K562 (cell line): ENCODE measurements around the gene MAGT1. TPM values are rescaled to one million over a fixed set of nuclear protein-coding genes. Genes with fewer than 3 reads are reported as not detected.

Experiments
- ATAC-seq: fragments of 200-7000 bp; cut with Tn5 transposase; 3 replicates; pipeline ENCODE4 v1.9.1; 2020; ENCODE audit warnings: moderate library complexity
- BruUV-seq: library from RNA; stranded (reverse); fragments of 400-500 nt; replicated peaks from 2 replicates; lab custom pipeline; 2021; lab: Mats Ljungman, UMichigan
- CTCF ChIA-PET: fragments of 300-600 bp; formaldehyde crosslinking; extraction: SDS; loops from one replicate; lab custom pipeline; 2021; ENCODE audit warnings: low intra/inter-chr PET ratio; lab: Yijun Ruan, JAX
- POLR2A ChIA-PET: fragments of 300-600, 350-650 bp; sonication (Branson Sonifier 250); formaldehyde crosslinking; extraction: SDS; loops from one replicate; lab custom pipeline; 2021; ENCODE audit warnings: antibody characterized with exemption, inconsistent platforms; lab: Yijun Ruan, JAX
- DNase-seq, 4 experiments: peaks; one replicate each; pipeline versions ENCODE4 v3.0.0 to v3.0.0-alpha.2; 2011 to 2018; ENCODE audit warnings: low spot score in 3 of 4, mixed read lengths in 3 of 4; ENCODE audit errors: extremely low read depth in 1 of 4
- FAIRE-seq: peaks from 2 replicates; lab custom pipeline; 2011; peaks lifted over from hg19 to GRCh38; lab: Jason Lieb, UNC
- H2AFZ ChIP-seq: 2 replicates; pipeline ENCODE4 v1.6.0; 2011; ENCODE audit warnings: low read depth, low read length, control low read depth, inconsistent platforms
- H3K27ac ChIP-seq: fragments of 200-600 bp; 3 replicates; pipeline ENCODE4 v1.8.0; 2011; ENCODE audit warnings: low read depth, mild to moderate bottlenecking, control low read depth, inconsistent platforms, low read length, moderate library complexity, mixed read lengths; ENCODE audit errors: extremely low read depth
- H3K27me3 ChIP-seq, 2 experiments: fragments of 300-600 bp in 1 of 2; 2 replicates in 1 of 2; 3 replicates in 1 of 2; pipeline versions ENCODE4 v1.6.0 to v1.8.0; 2011; ENCODE audit warnings: inconsistent platforms in 2 of 2, low read length in 2 of 2, mild to moderate bottlenecking in 1 of 2, mixed read lengths in 1 of 2, moderate library complexity in 1 of 2; ENCODE audit not compliant: control insufficient read depth in 2 of 2, insufficient read depth in 2 of 2
- H3K36me3 ChIP-seq: fragments of 300-600 bp; 3 replicates; pipeline ENCODE4 v1.8.0; 2011; ENCODE audit warnings: mild to moderate bottlenecking, low read length, inconsistent platforms; ENCODE audit not compliant: control insufficient read depth, insufficient read depth
- H3K4me1 ChIP-seq, 2 experiments: fragments of 200-600 bp in 1 of 2; replicated peaks in 1 of 2; 2 replicates in 1 of 2; 3 replicates in 1 of 2; pipeline versions ENCODE4 v1.5.1 to v1.8.0; 2011; ENCODE audit warnings: inconsistent platforms in 2 of 2, low read length in 2 of 2, mild to moderate bottlenecking in 1 of 2, mixed read lengths in 1 of 2, moderate library complexity in 1 of 2; ENCODE audit not compliant: control insufficient read depth in 2 of 2, insufficient read depth in 2 of 2
- H3K4me2 ChIP-seq: 2 replicates; pipeline ENCODE4 v1.6.1; 2011; ENCODE audit warnings: low read length, control low read depth, inconsistent platforms, mixed read lengths; ENCODE audit not compliant: insufficient read depth
- H3K4me3 ChIP-seq: fragments of 200-600 bp; sonication (generic), shearing (Covaris generic); 2 replicates; pipeline ENCODE4 v1.5.1; 2016; ENCODE audit warnings: control low read depth, inconsistent platforms
- H3K79me2 ChIP-seq: fragments of 200-600 bp; 3 replicates; pipeline ENCODE4 v1.8.0; 2011; ENCODE audit warnings: low read length, inconsistent platforms; ENCODE audit not compliant: control insufficient read depth, insufficient read depth
- H3K9ac ChIP-seq, 2 experiments: 2 replicates each; pipeline versions ENCODE4 v1.6.0 to v1.6.1; 2011; ENCODE audit warnings: low read depth in 2 of 2, low read length in 2 of 2, control low read depth in 1 of 2, inconsistent platforms in 1 of 2, mild to moderate bottlenecking in 1 of 2, mixed read lengths in 1 of 2; ENCODE audit not compliant: insufficient read depth in 1 of 2
- H3K9me1 ChIP-seq: one replicate; pipeline ENCODE4 v1.6.0; 2011; ENCODE audit warnings: inconsistent platforms, mild to moderate bottlenecking, low read length, moderate library complexity; ENCODE audit not compliant: control insufficient read depth, insufficient read depth
- H3K9me3 ChIP-seq: replicated peaks from 2 replicates; pipeline ENCODE4 v1.5.1; 2011; ENCODE audit warnings: low read depth, low read length, inconsistent platforms; ENCODE audit not compliant: control insufficient read depth, insufficient read depth
- H4K20me1 ChIP-seq: replicated peaks from 2 replicates; pipeline ENCODE4 v1.6.1; 2011; ENCODE audit warnings: low read length, inconsistent platforms, mixed read lengths; ENCODE audit not compliant: control insufficient read depth, insufficient read depth
- CAMTA2 ChIP-seq: fragments of 250-450 bp; sonication (Bioruptor Pico); conservative IDR thresholded peaks from 2 replicates; pipeline ENCODE4 v1.5.1; 2022
- CBX5 ChIP-seq: IDR thresholded peaks from 2 replicates; pipeline ENCODE4 v1.6.1; 2014; ENCODE audit warnings: low read depth, borderline replicate concordance
- CREM ChIP-seq: IDR thresholded peaks from 2 replicates; pipeline ENCODE4 v1.6.1; 2014; ENCODE audit warnings: antibody characterized with exemption, low read depth
- CTCF ChIP-seq, 3 experiments: IDR thresholded peaks in 2 of 3; conservative IDR thresholded peaks in 1 of 3; 2 replicates each; pipeline ENCODE4 v1.5.1; 2011 to 2012; ENCODE audit warnings: low read length in 3 of 3, mild to moderate bottlenecking in 3 of 3, control low read depth in 2 of 3, improper control_type of control experiment in 1 of 3, inconsistent platforms in 1 of 3, low read depth in 1 of 3, mixed read lengths in 1 of 3, moderate library complexity in 1 of 3; ENCODE audit not compliant: insufficient read depth in 2 of 3
- ETV1 ChIP-seq: fragments of 450-650 bp; conservative IDR thresholded peaks from 2 replicates; pipeline ENCODE4 v1.6.1; 2016; ENCODE audit warnings: missing genetic modification characterization, control low read depth, low read depth, missing compliant biosample characterization
- IRF2 ChIP-seq: sonication (generic); formaldehyde crosslinking; IDR thresholded peaks from 2 replicates; pipeline ENCODE4 v1.8.1; 2022; ENCODE audit warnings: mild to moderate bottlenecking, missing genetic modification reagents
- MCM5 ChIP-seq: fragments of 450-650 bp; IDR thresholded peaks from 2 replicates; pipeline ENCODE4 v1.6.1; 2016; ENCODE audit warnings: low read depth
- POLR2AphosphoS2 ChIP-seq: IDR thresholded peaks from 2 replicates; pipeline ENCODE4 v1.6.1; 2012; ENCODE audit warnings: low read length, improper control_type of control experiment
- SMARCC2 ChIP-seq: fragments of 450-650 bp; IDR thresholded peaks from 2 replicates; pipeline ENCODE4 v1.6.1; 2017; ENCODE audit warnings: antibody characterized with exemption, moderate library complexity, mild to moderate bottlenecking, low read depth
- SRSF9 ChIP-seq: fragments of 200-400 bp; formaldehyde crosslinking; IDR thresholded peaks from 2 replicates; pipeline ENCODE4 v1.6.1; 2017; ENCODE audit warnings: low read depth, low read length, borderline replicate concordance
- WGBS: fragments of 100-300 bp; shearing (Covaris generic); methylation state at CpG from one replicate; pipeline ENCODE4 v1.1.6; 2016; ENCODE audit warnings: low coverage, mixed read lengths; ENCODE audit not compliant: insufficient coverage; ENCODE audit errors: missing lambda C conversion rate; 5-methylcytosine and 5-hydroxymethylcytosine counted together
- in situ Hi-C: fragments of 300-500 bp; cut with MboI; formaldehyde crosslinking; loops from 4 replicates; pipeline ENCODE4 v1.15.0; 2018; ENCODE audit warnings: inconsistent platforms, mixed read lengths
- intact Hi-C: fragments of 100-400 bp; cut with micrococcal nuclease; formaldehyde crosslinking; loops from 2 replicates; pipeline ENCODE4 v1.14.2; 2022
- polyA plus RNA-seq, 8 experiments: library from polyadenylated mRNA; depleted of rRNA in 4 of 8; stranded (reverse) in 5 of 8; unstranded in 3 of 8; fragments of >200 nt; fragmentation: Nextera tagmentation in 2 of 8; fragmentation: Illumina TruSeq in 1 of 8; extraction: Ambion mirVana in 2 of 8; extraction: Trizol in 1 of 8; gene quantifications; 2 replicates each; pipeline versions ENCODE4 v1.2.1 to v1.2.3, GENCODE V29; 2011 to 2014; ENCODE audit warnings: inconsistent platforms in 1 of 8, missing spikeins in 1 of 8
- total RNA-seq, 7 experiments: library from RNA; depleted of rRNA in 6 of 7; stranded (reverse); fragments of >200 nt in 6 of 7; fragmentation: Illumina TruSeq in 2 of 7; extraction: Trizol in 2 of 7; gene quantifications; 2 replicates each; pipeline versions ENCODE4 v1.2.1 to v1.2.3, GENCODE V29; 2011 to 2021; ENCODE audit warnings: low replicate concordance in 1 of 7

Gene MAGT1
- total and polyA plus RNA-seq, 9 of the 15 experiments (the other 6 are each of a cell fraction or from before 2014, with no cell fraction given), result 15.5 to 46.2 (median 28.8) TPM

GRCh38 chrX:77820091-77820727 lies 75.0 kb downstream of the MAGT1 start:
- Histone ChIP-seq H2AFZ (no peak overlapping the region), H3K27ac (no peak overlapping the region), H3K79me2 (no peaks in the 10 kb centered on the region), H3K9me1 (no peaks in the 10 kb centered on the region), H3K9me3 (no peaks in the 10 kb centered on the region), H3K4me1 (no peaks in the 10 kb centered on the region), H3K36me3 (no peaks in the 10 kb centered on the region), H3K27me3 (no peaks in the 10 kb centered on the region), H3K9ac (no peak overlapping the region), H3K4me3 (no peak overlapping the region), H3K4me2 (no peak overlapping the region), H4K20me1 (no peaks in the 10 kb centered on the region)
- DNase-seq (no peak), ATAC-seq (no peak), FAIRE-seq (no peak)
- intact Hi-C loops, result no loop called here
- no TSS peak for BruUV-seq
- WGBS, result 37% methylated on average over 7 of the region's 9 CpGs
- TF ChIP-seq SRSF9 (no peak), CTCF (IDR thresholded peaks at IDR 0.05 in 2 of 3, conservative IDR thresholded peaks at IDR 0.05 in 1 of 3; ENCODE audit: insufficient read depth in 2 of 3, low read depth in 1 of 3, low read length in 3 of 3) (no peak), IRF2 (CRISPR knock-in tag) (no peak), ETV1 (tag) (no peak), POLR2AphosphoS2 (no peak), MCM5 (no peak), SMARCC2 (no peak), CAMTA2 (CRISPR knock-in tag) (no peak), CREM (no peak), CBX5 (no peak)
- CTCF ChIA-PET, result no interaction called here
- POLR2A ChIA-PET, result no interaction called here
- in situ Hi-C loops, result no loop called here
